Measurements from ENCODE around the gene UTP20. TPM values are rescaled to one million over a fixed set of nuclear protein-coding genes. Genes with fewer than 3 reads are reported as not detected.

UTP20 gene
- polyA plus RNA-seq, 1 of the 3 experiments (the other 2 are of a cell fraction) = 5.7 TPM

GRCh38 chr12:101243074-101243473 is 36.8 kb upstream of the UTP20 start:
- ChIA-PET POLR2A (no interaction called here), CTCF (no interaction called here)
- Histone ChIP-seq H3K27me3 (ENCODE audit: insufficient read depth) (no peaks in the 10 kb centered on the region), H3K9me2 (no peaks in the 10 kb centered on the region), H3K4me2 (no peak overlapping the region), H3K27ac (ENCODE audit: low read depth in 2 of 2, low read length in 1 of 2) (no peak overlapping the region), H3K36me3 (replicated peaks in 1 of 2; ENCODE audit: control insufficient read depth in 1 of 2, insufficient read depth in 2 of 2, low read length in 1 of 2) (no peaks in the 10 kb centered on the region), H2AFZ (ENCODE audit: low read depth) (no peak overlapping the region), H3K4me3 (ENCODE audit: low read depth in 2 of 2, low read length in 1 of 2) (no peak overlapping the region), H3F3A (replicated peaks; ENCODE audit: insufficient read depth) (no peaks in the 10 kb centered on the region), H3K4me1 (ENCODE audit: control insufficient read depth in 1 of 2, insufficient read depth in 2 of 2, low read depth in 1 of 2, low read length in 1 of 2) (no peaks in the 10 kb centered on the region), H3K9me3 (no peaks in the 10 kb centered on the region), H3K79me2 (ENCODE audit: insufficient read depth) (no peaks in the 10 kb centered on the region), H4K20me1 (ENCODE audit: insufficient read depth) (no peaks in the 10 kb centered on the region), H3K9ac (no peak overlapping the region)
- TF ChIP-seq GATA2 (CRISPR knock-in tag; IDR thresholded peaks at IDR 0.05) = no peak
- TF ChIP-seq, protein P1, sequence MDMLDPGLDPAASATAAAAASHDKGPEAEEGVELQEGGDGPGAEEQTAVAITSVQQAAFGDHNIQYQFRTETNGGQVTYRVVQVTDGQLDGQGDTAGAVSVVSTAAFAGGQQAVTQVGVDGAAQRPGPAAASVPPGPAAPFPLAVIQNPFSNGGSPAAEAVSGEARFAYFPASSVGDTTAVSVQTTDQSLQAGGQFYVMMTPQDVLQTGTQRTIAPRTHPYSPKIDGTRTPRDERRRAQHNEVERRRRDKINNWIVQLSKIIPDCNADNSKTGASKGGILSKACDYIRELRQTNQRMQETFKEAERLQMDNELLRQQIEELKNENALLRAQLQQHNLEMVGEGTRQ (IDR thresholded peaks at IDR 0.05; ENCODE audit: borderline replicate concordance, low read depth, low read length) = no peak
- TF ChIP-seq FOSL2 (IDR thresholded peaks at IDR 0.05; ENCODE audit: borderline replicate concordance, low read depth) = no peak
- no peak for TF ChIP-seq JUND (IDR thresholded peaks at IDR 0.05)
- TF ChIP-seq FOXM1 (IDR thresholded peaks at IDR 0.05; ENCODE audit: low read depth) = no peak
- no peak for TF ChIP-seq TCF12 (IDR thresholded peaks at IDR 0.05)
- no peak for TF ChIP-seq CHD2 (IDR thresholded peaks at IDR 0.05; ENCODE audit: low read length, partially characterized antibody)
- TF ChIP-seq, protein P2, sequence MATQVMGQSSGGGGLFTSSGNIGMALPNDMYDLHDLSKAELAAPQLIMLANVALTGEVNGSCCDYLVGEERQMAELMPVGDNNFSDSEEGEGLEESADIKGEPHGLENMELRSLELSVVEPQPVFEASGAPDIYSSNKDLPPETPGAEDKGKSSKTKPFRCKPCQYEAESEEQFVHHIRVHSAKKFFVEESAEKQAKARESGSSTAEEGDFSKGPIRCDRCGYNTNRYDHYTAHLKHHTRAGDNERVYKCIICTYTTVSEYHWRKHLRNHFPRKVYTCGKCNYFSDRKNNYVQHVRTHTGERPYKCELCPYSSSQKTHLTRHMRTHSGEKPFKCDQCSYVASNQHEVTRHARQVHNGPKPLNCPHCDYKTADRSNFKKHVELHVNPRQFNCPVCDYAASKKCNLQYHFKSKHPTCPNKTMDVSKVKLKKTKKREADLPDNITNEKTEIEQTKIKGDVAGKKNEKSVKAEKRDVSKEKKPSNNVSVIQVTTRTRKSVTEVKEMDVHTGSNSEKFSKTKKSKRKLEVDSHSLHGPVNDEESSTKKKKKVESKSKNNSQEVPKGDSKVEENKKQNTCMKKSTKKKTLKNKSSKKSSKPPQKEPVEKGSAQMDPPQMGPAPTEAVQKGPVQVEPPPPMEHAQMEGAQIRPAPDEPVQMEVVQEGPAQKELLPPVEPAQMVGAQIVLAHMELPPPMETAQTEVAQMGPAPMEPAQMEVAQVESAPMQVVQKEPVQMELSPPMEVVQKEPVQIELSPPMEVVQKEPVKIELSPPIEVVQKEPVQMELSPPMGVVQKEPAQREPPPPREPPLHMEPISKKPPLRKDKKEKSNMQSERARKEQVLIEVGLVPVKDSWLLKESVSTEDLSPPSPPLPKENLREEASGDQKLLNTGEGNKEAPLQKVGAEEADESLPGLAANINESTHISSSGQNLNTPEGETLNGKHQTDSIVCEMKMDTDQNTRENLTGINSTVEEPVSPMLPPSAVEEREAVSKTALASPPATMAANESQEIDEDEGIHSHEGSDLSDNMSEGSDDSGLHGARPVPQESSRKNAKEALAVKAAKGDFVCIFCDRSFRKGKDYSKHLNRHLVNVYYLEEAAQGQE (IDR thresholded peaks at IDR 0.05; ENCODE audit: low read depth, low read length) = no peak
- no peak for TF ChIP-seq ELF1 (IDR thresholded peaks at IDR 0.05)
- TF ChIP-seq, protein P3, sequence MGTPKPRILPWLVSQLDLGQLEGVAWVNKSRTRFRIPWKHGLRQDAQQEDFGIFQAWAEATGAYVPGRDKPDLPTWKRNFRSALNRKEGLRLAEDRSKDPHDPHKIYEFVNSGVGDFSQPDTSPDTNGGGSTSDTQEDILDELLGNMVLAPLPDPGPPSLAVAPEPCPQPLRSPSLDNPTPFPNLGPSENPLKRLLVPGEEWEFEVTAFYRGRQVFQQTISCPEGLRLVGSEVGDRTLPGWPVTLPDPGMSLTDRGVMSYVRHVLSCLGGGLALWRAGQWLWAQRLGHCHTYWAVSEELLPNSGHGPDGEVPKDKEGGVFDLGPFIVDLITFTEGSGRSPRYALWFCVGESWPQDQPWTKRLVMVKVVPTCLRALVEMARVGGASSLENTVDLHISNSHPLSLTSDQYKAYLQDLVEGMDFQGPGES (IDR thresholded peaks at IDR 0.05; ENCODE audit: low read depth, low read length) = no peak
- TF ChIP-seq MXI1 (IDR thresholded peaks at IDR 0.05; ENCODE audit: low read depth, low read length) = no peak
- TF ChIP-seq TEAD4 (IDR thresholded peaks at IDR 0.05; ENCODE audit: borderline replicate concordance, insufficient read depth) = no peak
- no peak for TF ChIP-seq RFX5 (IDR thresholded peaks at IDR 0.05; ENCODE audit: low read length)
- no peak for TF ChIP-seq USF1 (IDR thresholded peaks at IDR 0.05; ENCODE audit: borderline replicate concordance, low read depth)
- no peak for TF ChIP-seq RCOR1 (IDR thresholded peaks at IDR 0.05; ENCODE audit: low read length)
- TF ChIP-seq RXRA (IDR thresholded peaks at IDR 0.05; ENCODE audit: borderline replicate concordance, low read depth) = no peak
- TF ChIP-seq, protein P4, sequence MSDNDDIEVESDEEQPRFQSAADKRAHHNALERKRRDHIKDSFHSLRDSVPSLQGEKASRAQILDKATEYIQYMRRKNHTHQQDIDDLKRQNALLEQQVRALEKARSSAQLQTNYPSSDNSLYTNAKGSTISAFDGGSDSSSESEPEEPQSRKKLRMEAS (IDR thresholded peaks at IDR 0.05; ENCODE audit: low read depth) = no peak
- no peak for TF ChIP-seq POLR2AphosphoS5 (IDR thresholded peaks at IDR 0.05; ENCODE audit: low read depth, low read length)
- TF ChIP-seq NRF1 (IDR thresholded peaks at IDR 0.05; ENCODE audit: low read depth, low read length) = no peak
- TF ChIP-seq, protein P5, sequence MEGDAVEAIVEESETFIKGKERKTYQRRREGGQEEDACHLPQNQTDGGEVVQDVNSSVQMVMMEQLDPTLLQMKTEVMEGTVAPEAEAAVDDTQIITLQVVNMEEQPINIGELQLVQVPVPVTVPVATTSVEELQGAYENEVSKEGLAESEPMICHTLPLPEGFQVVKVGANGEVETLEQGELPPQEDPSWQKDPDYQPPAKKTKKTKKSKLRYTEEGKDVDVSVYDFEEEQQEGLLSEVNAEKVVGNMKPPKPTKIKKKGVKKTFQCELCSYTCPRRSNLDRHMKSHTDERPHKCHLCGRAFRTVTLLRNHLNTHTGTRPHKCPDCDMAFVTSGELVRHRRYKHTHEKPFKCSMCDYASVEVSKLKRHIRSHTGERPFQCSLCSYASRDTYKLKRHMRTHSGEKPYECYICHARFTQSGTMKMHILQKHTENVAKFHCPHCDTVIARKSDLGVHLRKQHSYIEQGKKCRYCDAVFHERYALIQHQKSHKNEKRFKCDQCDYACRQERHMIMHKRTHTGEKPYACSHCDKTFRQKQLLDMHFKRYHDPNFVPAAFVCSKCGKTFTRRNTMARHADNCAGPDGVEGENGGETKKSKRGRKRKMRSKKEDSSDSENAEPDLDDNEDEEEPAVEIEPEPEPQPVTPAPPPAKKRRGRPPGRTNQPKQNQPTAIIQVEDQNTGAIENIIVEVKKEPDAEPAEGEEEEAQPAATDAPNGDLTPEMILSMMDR (IDR thresholded peaks at IDR 0.05) = no peak
- DNase-seq = no peak
- 56% methylated on average over 2 of the region's 2 CpGs for WGBS (ENCODE audit: low lambda C conversion rate)

Measured in SK-N-SH (cell line).